HEK293T (cell line): Measurements from ENCODE around the gene SKAP2.

Experiments
- CTCF ChIA-PET: fragments of 350-600 bp; formaldehyde crosslinking; extraction: SDS; loops from one replicate; lab custom pipeline; 2021; ENCODE audit warnings: antibody characterized with exemption, inconsistent platforms; lab: Yijun Ruan, JAX
- POLR2A ChIA-PET: fragments of 350-600 bp; formaldehyde crosslinking; extraction: SDS; loops from one replicate; lab custom pipeline; 2020; ENCODE audit warnings: antibody characterized with exemption, inconsistent platforms; lab: Yijun Ruan, JAX
- DNase-seq: peaks from one replicate; pipeline ENCODE4 v3.0.0; 2012; ENCODE audit warnings: mixed read lengths; ENCODE audit errors: extremely low spot score
- ARNT ChIP-seq: fragments of 450-650 bp; IDR thresholded peaks from 2 replicates; pipeline ENCODE4 v1.6.1; 2017; ENCODE audit warnings: mild to moderate bottlenecking
- BHLHE40 ChIP-seq: fragments of 450-650 bp; IDR thresholded peaks from 2 replicates; pipeline ENCODE4 v1.6.1; 2016; ENCODE audit warnings: mild to moderate bottlenecking, moderate library complexity, borderline replicate concordance
- CTBP1 ChIP-seq: fragments of 450-650 bp; IDR thresholded peaks from 2 replicates; pipeline ENCODE4 v1.6.1; 2016; ENCODE audit warnings: borderline replicate concordance
- ELF4 ChIP-seq: fragments of 450-650 bp; IDR thresholded peaks from 2 replicates; pipeline ENCODE4 v1.6.1; 2017; ENCODE audit warnings: antibody characterized with exemption
- FOXA1 ChIP-seq: fragments of 450-650 bp; IDR thresholded peaks from 2 replicates; pipeline ENCODE4 v1.6.1; 2016; ENCODE audit warnings: mild to moderate bottlenecking
- FOXK2 ChIP-seq: fragments of 450-650 bp; IDR thresholded peaks from 2 replicates; pipeline ENCODE4 v1.6.1; 2016; ENCODE audit warnings: mild to moderate bottlenecking
- FOXM1 ChIP-seq: fragments of 450-650 bp; IDR thresholded peaks from 2 replicates; pipeline ENCODE4 v1.6.1; 2017; ENCODE audit warnings: mild to moderate bottlenecking, borderline replicate concordance
- HDGF ChIP-seq: fragments of 450-650 bp; IDR thresholded peaks from 2 replicates; pipeline ENCODE4 v1.6.1; 2017; ENCODE audit warnings: antibody characterized with exemption, borderline replicate concordance
- L3MBTL2 ChIP-seq: fragments of 450-650 bp; conservative IDR thresholded peaks from 2 replicates; pipeline ENCODE4 v1.6.1; 2016; ENCODE audit warnings: mild to moderate bottlenecking
- LEF1 ChIP-seq: fragments of 450-650 bp; IDR thresholded peaks from 2 replicates; pipeline ENCODE4 v1.6.1; 2017; ENCODE audit warnings: mild to moderate bottlenecking, borderline replicate concordance
- NFRKB ChIP-seq: fragments of 450-650 bp; IDR thresholded peaks from 2 replicates; pipeline ENCODE4 v1.6.1; 2016; ENCODE audit warnings: mild to moderate bottlenecking, moderate library complexity
- SP1 ChIP-seq: fragments of 450-650 bp; IDR thresholded peaks from 2 replicates; pipeline ENCODE4 v1.6.1; 2017
- SUZ12 ChIP-seq: fragments of 450-650 bp; IDR thresholded peaks from 2 replicates; pipeline ENCODE4 v1.6.1; 2016; ENCODE audit warnings: mild to moderate bottlenecking
- TARDBP ChIP-seq: fragments of 450-650 bp; IDR thresholded peaks from 2 replicates; pipeline ENCODE4 v1.6.1; 2016
- ZNF384 ChIP-seq: fragments of 450-650 bp; IDR thresholded peaks from 2 replicates; pipeline ENCODE4 v1.6.1; 2016
- TF ChIP-seq, protein P1 (sequence below): fragments of 450-650 bp; IDR thresholded peaks from 2 replicates; pipeline ENCODE4 v1.6.1; 2016

The SKAP2 gene

GRCh38 chr7:26743205-26743604 is 121.2 kb downstream of the SKAP2 start:
- ChIA-PET CTCF (no interaction called here), POLR2A (no interaction called here)
- TF ChIP-seq LEF1 (no peak), L3MBTL2 (no peak), CTBP1 (no peak), HDGF (no peak), ARNT (no peak), ELF4 (no peak), SP1 (no peak), NFRKB (no peak), SUZ12 (no peak), ZNF384 (no peak), FOXK2 (no peak)
- TF ChIP-seq, protein P1, sequence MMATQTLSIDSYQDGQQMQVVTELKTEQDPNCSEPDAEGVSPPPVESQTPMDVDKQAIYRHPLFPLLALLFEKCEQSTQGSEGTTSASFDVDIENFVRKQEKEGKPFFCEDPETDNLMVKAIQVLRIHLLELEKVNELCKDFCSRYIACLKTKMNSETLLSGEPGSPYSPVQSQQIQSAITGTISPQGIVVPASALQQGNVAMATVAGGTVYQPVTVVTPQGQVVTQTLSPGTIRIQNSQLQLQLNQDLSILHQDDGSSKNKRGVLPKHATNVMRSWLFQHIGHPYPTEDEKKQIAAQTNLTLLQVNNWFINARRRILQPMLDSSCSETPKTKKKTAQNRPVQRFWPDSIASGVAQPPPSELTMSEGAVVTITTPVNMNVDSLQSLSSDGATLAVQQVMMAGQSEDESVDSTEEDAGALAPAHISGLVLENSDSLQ: no peak
- DNase-seq: no peak

- ChIA-PET POLR2A (no interaction called here), CTCF (no interaction called here)
- DNase-seq: no peak
Observed at GRCh38 chr7:26735976-26736600, 128.3 kb downstream of the SKAP2 start.

DNA sequence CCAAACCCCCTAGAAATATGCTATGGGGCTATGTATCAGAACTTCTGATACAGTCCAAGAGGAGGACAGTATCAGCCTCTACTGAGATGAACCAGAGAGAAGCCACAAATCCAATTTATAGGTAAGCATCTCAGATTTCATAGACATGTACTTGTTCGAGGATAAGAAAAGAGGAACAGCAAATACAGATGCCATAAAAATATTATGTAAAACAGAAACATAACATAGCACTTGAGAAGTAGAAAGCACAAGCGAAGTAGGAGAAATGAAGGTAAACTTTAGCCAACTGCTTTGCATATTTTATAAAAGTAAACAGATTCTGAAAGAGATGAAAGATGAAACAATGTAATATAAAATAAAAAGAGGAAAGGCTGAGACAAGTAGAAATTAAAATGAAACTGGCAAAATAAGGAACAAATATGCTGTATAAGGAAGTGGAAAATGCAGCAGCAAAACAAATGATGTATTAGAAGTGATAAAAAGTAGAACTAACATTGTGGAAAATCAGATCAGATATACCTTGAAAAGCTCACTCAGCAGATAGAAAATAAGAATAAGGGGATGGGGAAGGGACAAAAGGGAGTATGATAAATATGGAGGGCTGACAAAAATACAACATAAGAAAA is 135.1 kb downstream of the SKAP2 start:
- ChIA-PET POLR2A (no interaction called here), CTCF (no interaction called here)
- no peak for DNase-seq
- no peak for TF ChIP-seq ELF4
- TF ChIP-seq ZNF384: no peak
- no peak for TF ChIP-seq FOXM1
- no peak for TF ChIP-seq ARNT
- no peak for TF ChIP-seq BHLHE40
- no peak for TF ChIP-seq FOXA1
- TF ChIP-seq FOXK2: no peak
- TF ChIP-seq SUZ12: no peak
- TF ChIP-seq NFRKB: no peak
- no peak for TF ChIP-seq HDGF
- no peak for TF ChIP-seq TARDBP
- TF ChIP-seq L3MBTL2: no peak
- TF ChIP-seq, protein P1: no peak

More at GRCh38 chr7:26735976-26736600, 128.3 kb downstream of the SKAP2 start:
- TF ChIP-seq SUZ12 (no peak), TARDBP (no peak)

GRCh38 chr7:26726051-26726450 is 138.3 kb downstream of the SKAP2 start:
- DNase-seq: no peak
- TF ChIP-seq FOXA1 (no peak), SP1 (no peak), SUZ12 (no peak), FOXM1 (no peak), FOXK2 (no peak), CTBP1 (no peak)
- ChIA-PET POLR2A (no interaction called here), CTCF (no interaction called here)

- no peak for DNase-seq
- TF ChIP-seq TARDBP: no peak
- no peak for TF ChIP-seq CTBP1
- TF ChIP-seq L3MBTL2: no peak
- ChIA-PET CTCF (no interaction called here), POLR2A (no interaction called here)
Observed at GRCh38 chr7:26724795-26725194, 139.6 kb downstream of the SKAP2 start.

- TF ChIP-seq HDGF (no peak), ELF4 (no peak)
- ChIA-PET POLR2A (no interaction called here), CTCF (interaction anchor here (0.6 kb wide), 1 partner anchor 424 kb away, joined by 3 read pairs; no protein-coding TSS in a partner anchor)
- no peak for DNase-seq
Observed at GRCh38 chr7:26723129-26723528, 141.3 kb downstream of the SKAP2 start.

GRCh38 chr7:26721450-26721849 is 142.9 kb downstream of the SKAP2 start:
- POLR2A ChIA-PET: no interaction called here
- CTCF ChIA-PET: no interaction called here
- TF ChIP-seq TARDBP: no peak
- TF ChIP-seq FOXK2: no peak
- no peak for TF ChIP-seq BHLHE40
- TF ChIP-seq HDGF: no peak
- TF ChIP-seq FOXM1: no peak
- TF ChIP-seq ARNT: no peak
- TF ChIP-seq LEF1: no peak
- DNase-seq: no peak
